GM23338 (cell line): ENCODE measurements around the gene SRSF8. TPM values are rescaled to one million over a fixed set of nuclear protein-coding genes. Genes with fewer than 3 reads are reported as not detected.
A peak's percentile ranks its signal among the peaks of the same experiment; 100 is the strongest.

Source experiments
- ATAC-seq: fragments of 200-7000 bp; cut with Tn5 transposase; 3 replicates; pipeline ENCODE4 v1.9.1; 2020
- DNase-seq: peaks from one replicate; pipeline ENCODE4 v3.0.0-alpha.2; 2015; ENCODE audit warnings: low spot score
- H2AFZ ChIP-seq: fragments of 200-600 bp; sonication (generic); 2 replicates; pipeline ENCODE4 v1.8.0; 2016; ENCODE audit warnings: antibody characterized with exemption, mild to moderate bottlenecking, moderate library complexity
- H3F3A ChIP-seq: fragments of 200-600 bp; sonication (generic); replicated peaks from 2 replicates; pipeline ENCODE4 v1.8.0; 2017; ENCODE audit warnings: antibody characterized with exemption, mixed run types, low read depth
- H3K27ac ChIP-seq: fragments of 200-600 bp; sonication (generic); 2 replicates; pipeline ENCODE4 v1.6.1; 2016; ENCODE audit warnings: low read depth
- H3K27me3 ChIP-seq: fragments of 200-600 bp; sonication (generic); 2 replicates; pipeline ENCODE4 v1.8.0; 2016; ENCODE audit warnings: mild to moderate bottlenecking, mixed run types, moderate library complexity; ENCODE audit not compliant: insufficient read depth
- H3K36me3 ChIP-seq: fragments of 200-600 bp; sonication (generic); 2 replicates; pipeline ENCODE4 v1.8.0; 2016; ENCODE audit warnings: mild to moderate bottlenecking; ENCODE audit not compliant: insufficient read depth
- H3K4me1 ChIP-seq: fragments of 200-600 bp; sonication (generic); 2 replicates; pipeline ENCODE4 v1.8.0; 2016; ENCODE audit warnings: mild to moderate bottlenecking, moderate library complexity; ENCODE audit not compliant: insufficient read depth
- H3K4me2 ChIP-seq: fragments of 200-600 bp; sonication (generic); 2 replicates; pipeline ENCODE4 v1.7.1; 2017; ENCODE audit warnings: mixed run types
- H3K4me3 ChIP-seq: fragments of 200-600 bp; sonication (generic); 2 replicates; pipeline ENCODE4 v1.6.1; 2016; ENCODE audit warnings: mixed run types
- H3K79me2 ChIP-seq: fragments of 200-600 bp; sonication (generic); replicated peaks from 2 replicates; pipeline ENCODE4 v1.8.0; 2017; ENCODE audit warnings: mild to moderate bottlenecking; ENCODE audit not compliant: insufficient read depth
- H3K9me2 ChIP-seq: fragments of 200-600 bp; sonication (generic); 2 replicates; pipeline ENCODE4 v1.8.0; 2017; ENCODE audit not compliant: insufficient read depth
- H4K20me1 ChIP-seq: fragments of 200-600 bp; sonication (generic); replicated peaks from 2 replicates; pipeline ENCODE4 v1.8.0; 2017; ENCODE audit warnings: mild to moderate bottlenecking; ENCODE audit not compliant: insufficient read depth
- H3K27ac Mint-ChIP-seq: 2 replicates; pipeline ENCODE4 v1.8.0; 2020; ENCODE audit warnings: inconsistent platforms, mild to moderate bottlenecking, moderate library complexity, mixed read lengths
- H3K27me3 Mint-ChIP-seq: 3 replicates; pipeline ENCODE4 v1.8.0; 2022; ENCODE audit warnings: low read depth, mild to moderate bottlenecking, moderate library complexity, mixed read lengths, inconsistent platforms; ENCODE audit not compliant: insufficient read depth, poor library complexity
- H3K36me3 Mint-ChIP-seq: 3 replicates; pipeline ENCODE4 v1.8.0; 2021; ENCODE audit warnings: low read depth, mild to moderate bottlenecking, inconsistent platforms, moderate library complexity, mixed read lengths
- H3K4me1 Mint-ChIP-seq: 3 replicates; pipeline ENCODE4 v1.8.0; 2020; ENCODE audit warnings: mild to moderate bottlenecking, inconsistent platforms, mixed read lengths
- H3K4me3 Mint-ChIP-seq: 3 replicates; pipeline ENCODE4 v1.8.0; 2021; ENCODE audit warnings: moderate library complexity, mild to moderate bottlenecking, inconsistent platforms, mixed read lengths
- H3K9me3 Mint-ChIP-seq: 3 replicates; pipeline ENCODE4 v1.8.0; 2020; ENCODE audit warnings: moderate library complexity, mild to moderate bottlenecking, inconsistent platforms, mixed read lengths
- CREB1 ChIP-seq: fragments of 250-450 bp; sonication (Bioruptor Pico); IDR thresholded peaks from 2 replicates; pipeline ENCODE4 v1.5.0; 2020; ENCODE audit warnings: low read depth, mild to moderate bottlenecking, moderate library complexity
- CTCF ChIP-seq, 2 experiments: fragments of 200-600 bp in 1 of 2; sonication (generic) in 1 of 2; conservative IDR thresholded peaks; 2 replicates each; pipeline versions ENCODE4 v1.5.1 to v1.6.1; 2016 to 2017; ENCODE audit warnings: antibody characterized with exemption in 2 of 2, low read depth in 2 of 2, mild to moderate bottlenecking in 2 of 2, moderate library complexity in 1 of 2
- NANOG ChIP-seq: IDR thresholded peaks from 2 replicates; pipeline ENCODE4 v1.6.1; 2016; ENCODE audit warnings: antibody characterized with exemption, borderline replicate concordance
- POLR2AphosphoS5 ChIP-seq: IDR thresholded peaks from 2 replicates; pipeline ENCODE4 v1.6.1; 2016; ENCODE audit warnings: antibody characterized with exemption, low read depth
- REST ChIP-seq: IDR thresholded peaks from one replicate; pipeline ENCODE4 v1.6.1; 2018; ENCODE audit warnings: antibody characterized with exemption; ENCODE audit not compliant: unreplicated experiment
- STAT1 ChIP-seq: IDR thresholded peaks from one replicate; pipeline ENCODE4 v1.6.1; 2016; ENCODE audit warnings: antibody characterized with exemption; ENCODE audit not compliant: unreplicated experiment
- ZNF331 ChIP-seq: fragments of 250-450 bp; sonication (Bioruptor Pico); IDR thresholded peaks from 2 replicates; pipeline ENCODE4 v1.5.0; 2020; ENCODE audit warnings: low read depth, mild to moderate bottlenecking, moderate library complexity
- polyA plus RNA-seq: library from polyadenylated mRNA; unstranded; fragments of >200 nt; fragmentation: Nextera tagmentation; extraction: Ambion mirVana; gene quantifications from 2 replicates; pipeline ENCODE4 v1.2.1, GENCODE V29; 2016
- total RNA-seq: library from RNA; depleted of rRNA; stranded (reverse); fragments of >200 nt; shearing (Covaris generic); gene quantifications from 2 replicates; pipeline ENCODE4 v1.2.3, GENCODE V29; 2014
- TF ChIP-seq, protein P1 (sequence below): IDR thresholded peaks from 2 replicates; pipeline ENCODE4 v1.6.1; 2016; ENCODE audit warnings: antibody characterized with exemption

SRSF8 gene
- total and polyA plus RNA-seq, 2 experiments from 2014 or later, result 12.6 to 19.9 TPM

DNA sequence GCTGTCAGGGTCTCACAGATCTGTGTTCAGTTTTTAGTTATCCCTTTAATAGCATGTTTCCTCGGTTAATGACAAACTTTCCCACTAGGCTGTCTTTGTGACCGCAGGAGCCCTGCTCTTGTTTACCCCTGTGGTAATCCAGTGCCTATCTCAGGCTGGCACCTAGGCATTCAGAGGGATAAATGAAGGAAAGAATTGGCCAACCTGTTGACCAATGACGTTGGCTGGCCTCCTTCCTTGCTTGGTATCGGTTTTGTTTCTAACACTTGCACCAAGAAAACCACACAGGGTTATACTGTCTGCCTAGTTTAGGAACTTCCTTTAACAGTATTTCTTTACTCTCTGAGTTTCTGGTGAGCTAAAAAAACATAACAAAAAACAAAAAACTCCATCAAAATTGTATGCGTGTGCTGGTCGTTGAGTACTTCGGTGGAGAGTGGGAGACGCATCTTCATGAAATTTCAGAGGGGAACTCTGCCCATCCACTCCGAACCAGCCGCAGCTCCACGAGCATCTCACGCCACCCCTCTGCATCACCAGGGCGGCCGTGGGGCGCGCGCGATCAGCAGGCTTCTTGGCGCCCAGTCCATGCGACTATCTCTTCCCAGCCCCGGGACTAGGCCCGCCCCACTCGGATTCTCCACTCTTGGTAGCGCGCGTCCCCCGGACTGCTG, 22.4 kb downstream of the SRSF8 start:
- Histone ChIP-seq H2AFZ (peak overlapping the region; percentile 84), H3K27me3 (peaks cover 36% of the 10 kb centered on the region), H3K4me1 (peaks cover 20% of the 10 kb centered on the region), H3K27ac (no peak overlapping the region), H3K79me2 (no peaks in the 10 kb centered on the region), H3F3A (peaks cover 4% of the 10 kb centered on the region; the same call in 1 of the 2 replicates), H3K4me2 (peak overlapping the region; percentile 89), H3K4me3 (peak overlapping the region; percentile 88), H3K36me3 (no peaks in the 10 kb centered on the region), H3K9me2 (no peaks in the 10 kb centered on the region), H4K20me1 (no peaks in the 10 kb centered on the region; the same call in 1 of the 2 replicates)
- Mint-ChIP-seq H3K27ac (no peak overlapping the region), H3K4me3 (peak overlapping the region; percentile 74), H3K36me3 (no peaks in the 10 kb centered on the region; the same call in 2 of the 3 replicates), H3K9me3 (no peaks in the 10 kb centered on the region), H3K27me3 (peaks cover 20% of the 10 kb centered on the region), H3K4me1 (peaks cover 42% of the 10 kb centered on the region)
- DNase-seq, result peak; percentile 21
- ATAC-seq, result no peak; the same call in 2 of the 3 replicates
- TF ChIP-seq CTCF (conservative IDR thresholded peaks at IDR 0.05; ENCODE audit: low read depth in 2 of 2) (no peak), STAT1 (no peak)

- peak; percentile 90 for DNase-seq
- peak within 1 kb of the TSS; percentile 88 for H3K4me3 ChIP-seq
- Mint-ChIP-seq H3K4me3 (peak within 1 kb of the TSS; percentile 83), H3K9me3 (no peaks in the 10 kb centered on the region), H3K27me3 (peaks cover 20% of the 10 kb centered on the region), H3K27ac (no peak within 1 kb of the TSS), H3K36me3 (no peaks in the 10 kb centered on the region; the same call in 2 of the 3 replicates), H3K4me1 (peaks cover 39% of the 10 kb centered on the region)
- no peaks in the 10 kb centered on the region; the same call in 1 of the 2 replicates for H4K20me1 ChIP-seq
- H3K36me3 ChIP-seq, result no peaks in the 10 kb centered on the region
- no peak within 1 kb of the TSS for H3K27ac ChIP-seq
- H3K79me2 ChIP-seq, result no peaks in the 10 kb centered on the region
- H3K27me3 ChIP-seq, result peaks cover 36% of the 10 kb centered on the region
- TF ChIP-seq, protein P1, sequence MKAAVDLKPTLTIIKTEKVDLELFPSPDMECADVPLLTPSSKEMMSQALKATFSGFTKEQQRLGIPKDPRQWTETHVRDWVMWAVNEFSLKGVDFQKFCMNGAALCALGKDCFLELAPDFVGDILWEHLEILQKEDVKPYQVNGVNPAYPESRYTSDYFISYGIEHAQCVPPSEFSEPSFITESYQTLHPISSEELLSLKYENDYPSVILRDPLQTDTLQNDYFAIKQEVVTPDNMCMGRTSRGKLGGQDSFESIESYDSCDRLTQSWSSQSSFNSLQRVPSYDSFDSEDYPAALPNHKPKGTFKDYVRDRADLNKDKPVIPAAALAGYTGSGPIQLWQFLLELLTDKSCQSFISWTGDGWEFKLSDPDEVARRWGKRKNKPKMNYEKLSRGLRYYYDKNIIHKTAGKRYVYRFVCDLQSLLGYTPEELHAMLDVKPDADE, result no peak
- TF ChIP-seq ZNF331, result no peak
- TF ChIP-seq POLR2AphosphoS5, result 0 out of 2 replicates have a peak, but pooled peaks have one; percentile 22
- TF ChIP-seq STAT1, result no peak
- TF ChIP-seq NANOG, result no peak
- TF ChIP-seq CTCF (conservative IDR thresholded peaks at IDR 0.05; ENCODE audit: low read depth in 2 of 2), result no peak; a peak in 1 of 4 replicates
- TF ChIP-seq CREB1 (CRISPR knock-in tag), result peak; percentile 40; the same call in 1 of the 2 replicates
- TF ChIP-seq REST, result no peak
- ATAC-seq, result peak; percentile 93
- H3F3A ChIP-seq, result peaks cover 4% of the 10 kb centered on the region; the same call in 1 of the 2 replicates
- H3K9me2 ChIP-seq, result no peaks in the 10 kb centered on the region
- H3K4me2 ChIP-seq, result peak within 1 kb of the TSS; percentile 89
- peaks cover 20% of the 10 kb centered on the region for H3K4me1 ChIP-seq
- peak within 1 kb of the TSS; percentile 97 for H2AFZ ChIP-seq
Measured at GRCh38 chr11:95089620-95090542, 23.2 kb downstream of the SRSF8 start, which contains the start of gene ENDOD1. TSS of gene ENDOD1 (plus strand) at chr11:95089846. CDS start at chr11:95089928, 82 bp downstream.
